Stimulated activated CD8-positive, alpha-beta memory T cell treated with anti-CD3 and anti-CD28 coated beads, Interleukin-4, amount 100 ng/mL, for 48 hours (primary cell): ENCODE measurements around the gene ACAP2.
"Not testable (repeated sequence)": the region's sequence is repeated elsewhere in the genome, so short reads cannot be mapped to it uniquely, and the experiment has no call there.

Experiments used
- DNase-seq: peaks from one replicate; pipeline ENCODE4 v3.0.0-alpha.2; 2020

Gene ACAP2

DNA sequence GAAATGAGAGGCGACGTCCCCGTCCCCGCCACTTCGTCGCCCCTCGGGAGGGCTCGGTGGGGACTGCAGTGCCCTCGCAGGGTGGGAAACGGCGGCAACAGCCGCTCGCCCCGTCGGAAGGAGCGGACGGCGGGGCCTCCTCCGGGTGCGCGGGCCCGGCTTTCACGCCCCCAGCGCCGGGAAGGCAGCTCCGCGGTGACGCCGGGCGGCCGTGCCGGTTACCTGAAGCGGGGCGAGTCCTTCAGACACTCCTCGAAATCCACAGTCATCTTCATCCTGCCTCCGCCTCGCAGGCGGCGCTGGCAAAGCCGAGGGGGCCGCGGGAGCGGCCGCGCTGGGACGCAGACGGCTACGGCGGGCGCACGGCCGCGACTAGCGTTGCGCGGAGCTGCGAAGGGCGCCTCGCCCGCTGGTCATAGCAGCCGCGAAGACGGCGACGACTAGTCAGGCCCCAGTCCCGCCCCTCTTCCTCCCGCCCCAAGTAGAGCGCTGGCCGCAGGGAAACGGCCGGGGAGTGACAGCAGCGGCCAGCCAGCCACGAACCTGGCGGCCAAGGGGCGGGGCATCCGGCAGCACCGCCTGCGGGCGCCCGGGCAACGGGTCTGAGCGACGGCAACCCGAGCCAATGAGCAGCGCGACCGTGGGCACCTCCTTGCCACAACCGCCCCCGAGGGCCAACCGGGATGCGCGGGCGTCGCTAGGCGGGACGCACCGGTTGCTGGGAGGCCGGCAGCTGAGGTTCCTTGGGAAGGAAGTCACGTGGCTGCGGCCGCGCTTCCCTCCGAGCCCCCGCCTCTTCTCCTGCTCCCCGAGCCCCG, at the start of gene ACAP2:
Gene ACAP2 (minus strand): TSS at position 448 of the 818 bp plus-strand sequence. CDS start 173 bp downstream, at position 275.
- DNase-seq, result peak; percentile 99

GRCh38 chr3:195475614-195476013, 32.8 kb upstream of the ACAP2 start:
- no peak for DNase-seq

GRCh38 chr3:195475116-195475515, 32.3 kb upstream of the ACAP2 start:
- DNase-seq, result not testable (repeated sequence)

DNA sequence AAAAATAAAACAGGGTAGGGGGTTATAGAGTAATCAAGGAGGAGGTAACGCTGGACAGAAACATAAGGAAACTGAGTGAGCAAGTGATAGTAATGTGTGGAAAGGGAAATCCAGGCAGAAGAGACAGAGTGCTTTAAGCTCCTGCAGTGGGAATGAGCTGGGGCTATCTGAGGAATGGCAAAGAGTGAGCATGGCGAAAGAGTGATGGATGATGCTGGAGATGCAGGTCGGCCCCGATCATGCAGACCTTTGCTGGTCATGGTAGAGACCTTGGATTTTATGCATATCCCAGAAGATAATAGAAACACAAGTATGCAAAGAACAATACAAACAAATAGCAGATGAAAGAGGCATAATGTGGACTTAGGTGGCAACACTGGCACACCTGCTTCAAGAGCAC, 26.0 kb upstream of the ACAP2 start:
- no peak for DNase-seq

GRCh38 chr3:195468391-195468776, 25.6 kb upstream of the ACAP2 start:
- DNase-seq, result peak; percentile 32

DNA sequence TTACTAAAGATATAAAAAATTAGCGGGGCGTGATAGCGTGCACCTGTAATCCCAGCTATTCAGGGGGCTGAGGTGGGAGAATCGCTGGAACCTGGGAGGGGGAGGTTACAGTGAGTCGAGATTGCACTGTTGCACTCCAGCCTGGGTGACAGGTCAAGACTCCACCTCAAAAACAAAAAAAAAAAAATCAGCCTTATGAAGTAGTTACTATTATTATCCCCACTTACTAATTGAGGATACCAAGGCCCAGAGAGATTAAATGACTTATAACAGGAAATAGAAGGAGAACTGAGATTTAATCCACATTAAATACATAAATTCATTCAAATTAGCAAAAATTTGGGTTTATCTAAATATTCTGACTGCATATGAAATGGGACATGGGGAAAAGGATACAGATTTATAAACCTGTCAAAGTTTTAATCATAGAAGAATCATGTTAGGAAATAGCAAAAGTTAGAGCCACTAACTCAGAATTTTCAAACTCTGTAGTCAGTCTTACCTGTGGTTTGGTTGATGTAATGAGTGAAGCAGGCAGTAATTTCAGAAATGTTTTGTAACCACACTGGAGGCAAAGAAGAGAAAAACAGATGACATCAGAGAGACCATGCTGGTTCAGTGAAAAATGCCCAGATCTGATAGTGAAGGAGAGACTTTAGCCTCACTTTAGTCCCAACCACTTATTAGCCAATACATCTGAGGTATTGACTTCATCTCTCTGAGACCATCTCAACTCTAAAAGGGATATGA, 25.0 kb upstream of the ACAP2 start:
- no peak for DNase-seq

GRCh38 chr3:195466251-195466650, 23.4 kb upstream of the ACAP2 start:
- DNase-seq, result no peak

DNA sequence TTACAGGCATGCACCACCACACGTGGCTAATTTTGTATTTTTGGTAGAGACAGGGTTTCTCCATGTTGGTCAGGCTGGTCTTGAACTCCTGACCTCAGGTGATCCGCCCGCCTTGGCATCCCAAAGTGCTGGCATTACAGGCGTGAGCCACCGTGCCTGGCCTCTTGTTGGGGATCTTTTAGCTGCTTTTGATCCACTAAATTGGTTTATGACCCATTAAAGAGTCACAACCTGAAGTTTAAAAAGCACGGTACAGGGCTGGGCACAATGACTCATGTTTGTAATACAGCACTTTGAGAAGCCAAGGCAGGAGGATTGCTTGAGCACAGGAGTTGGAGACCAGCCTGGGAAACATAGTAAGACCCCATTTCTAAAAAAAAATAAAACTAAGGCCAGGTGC, 20.1 kb upstream of the ACAP2 start:
- DNase-seq, result not testable (repeated sequence)

DNA sequence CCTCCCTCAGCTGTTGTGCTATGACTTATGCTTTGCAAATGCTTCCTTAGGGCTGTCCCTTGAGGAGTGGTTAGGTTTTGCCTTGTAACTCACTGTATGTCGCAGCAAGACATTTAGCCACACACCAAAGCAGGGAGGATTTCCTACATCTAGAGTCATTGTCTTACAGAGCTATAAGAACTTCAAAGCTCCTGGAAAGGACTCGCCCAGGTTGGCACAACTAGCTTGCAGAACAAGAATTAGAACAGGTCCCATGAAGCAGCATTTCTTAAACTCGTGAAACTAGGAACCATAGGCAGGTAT, 19.4 kb upstream of the ACAP2 start:
- DNase-seq, result no peak

- DNase-seq, result no peak
These were observed 18.9 kb upstream of the ACAP2 start for GRCh38 chr3:195461594-195462307.

DNA sequence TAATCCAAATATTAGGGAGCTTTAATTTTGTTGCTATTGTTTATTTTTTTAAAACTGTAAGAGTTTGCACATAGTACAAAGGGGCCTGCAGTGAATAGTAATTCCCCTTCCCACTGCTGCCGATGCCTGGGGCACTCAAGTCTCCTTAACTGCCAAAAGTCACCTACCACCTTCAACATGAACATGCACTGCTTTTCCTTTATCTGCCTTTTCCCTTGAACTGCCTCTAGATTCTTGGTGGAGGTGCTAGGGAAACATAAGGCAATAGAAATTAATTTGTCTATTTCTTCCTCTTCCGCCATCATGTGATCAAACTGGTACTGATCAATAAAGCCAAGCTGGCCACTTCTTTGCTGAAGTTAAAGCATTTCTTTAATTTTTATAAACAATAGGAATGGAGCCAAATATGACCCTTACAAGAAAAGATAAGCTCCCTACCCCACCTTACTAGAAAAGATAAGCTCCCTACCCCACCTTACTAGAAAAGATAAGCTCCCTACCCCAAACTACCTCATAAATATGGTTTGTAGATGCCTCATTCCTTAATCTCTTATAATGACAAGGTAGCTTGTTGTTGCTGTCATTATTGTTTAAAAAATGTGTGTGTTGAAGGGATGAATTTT, 17.4 kb upstream of the ACAP2 start:
- DNase-seq, result no peak

DNA sequence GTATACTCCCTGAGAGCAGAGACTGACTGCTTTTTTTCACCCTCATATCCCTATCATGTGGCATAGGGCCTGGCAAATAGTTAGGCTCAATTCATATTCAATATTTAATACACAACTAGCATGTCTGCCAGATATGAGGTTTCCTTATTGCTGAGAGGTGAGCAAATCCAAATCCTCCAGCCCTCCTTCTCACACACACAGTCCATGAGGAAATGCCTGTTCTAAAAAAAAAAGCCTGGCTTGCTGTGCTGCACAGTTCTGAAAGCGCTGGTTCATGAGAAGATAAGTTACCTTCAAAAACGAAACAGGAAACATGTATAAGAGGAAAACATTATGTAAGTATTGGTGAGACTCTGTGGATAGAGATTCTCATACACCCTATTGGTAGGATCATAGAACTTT, 15.5 kb upstream of the ACAP2 start:
- no peak for DNase-seq

DNA sequence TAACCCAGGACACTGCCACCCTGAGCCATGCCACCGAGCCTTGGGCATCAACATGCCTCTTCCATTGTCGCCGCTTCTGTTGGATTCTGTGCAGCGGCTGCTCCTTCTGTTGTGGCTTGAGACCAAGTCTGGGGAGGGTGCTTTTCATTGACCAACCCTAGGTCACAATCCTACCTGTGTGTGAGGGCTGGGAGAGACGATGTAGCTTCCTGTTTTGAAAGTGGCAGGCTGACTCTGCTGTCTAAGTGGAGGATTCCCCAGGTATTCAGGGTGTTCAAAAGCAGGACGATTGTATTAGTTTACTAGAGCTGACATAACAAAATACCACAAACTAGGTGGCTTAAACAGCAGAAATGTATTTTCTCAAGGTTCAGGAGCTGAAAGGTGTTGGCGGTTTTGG, 13.0 kb upstream of the ACAP2 start:
- DNase-seq, result no peak

DNA sequence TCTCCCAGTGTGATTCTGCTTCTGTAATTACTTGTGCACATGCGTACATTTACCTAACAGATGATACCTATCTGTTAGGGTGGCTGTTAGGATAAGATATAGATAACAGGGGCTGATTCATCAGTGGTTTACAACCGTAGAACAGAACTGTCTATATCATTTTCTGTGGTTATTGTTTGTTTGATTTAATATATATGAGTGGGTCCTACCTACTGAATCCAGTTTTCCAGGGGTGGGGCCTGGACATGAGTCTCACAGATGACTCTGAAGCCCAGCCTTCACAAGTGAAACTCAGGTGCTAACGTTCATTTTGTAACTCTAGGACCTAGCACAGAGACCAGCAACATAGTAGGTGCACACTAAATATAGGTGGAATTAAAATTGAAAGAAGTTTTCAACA, 10.4 kb upstream of the ACAP2 start:
- DNase-seq, result no peak

DNA sequence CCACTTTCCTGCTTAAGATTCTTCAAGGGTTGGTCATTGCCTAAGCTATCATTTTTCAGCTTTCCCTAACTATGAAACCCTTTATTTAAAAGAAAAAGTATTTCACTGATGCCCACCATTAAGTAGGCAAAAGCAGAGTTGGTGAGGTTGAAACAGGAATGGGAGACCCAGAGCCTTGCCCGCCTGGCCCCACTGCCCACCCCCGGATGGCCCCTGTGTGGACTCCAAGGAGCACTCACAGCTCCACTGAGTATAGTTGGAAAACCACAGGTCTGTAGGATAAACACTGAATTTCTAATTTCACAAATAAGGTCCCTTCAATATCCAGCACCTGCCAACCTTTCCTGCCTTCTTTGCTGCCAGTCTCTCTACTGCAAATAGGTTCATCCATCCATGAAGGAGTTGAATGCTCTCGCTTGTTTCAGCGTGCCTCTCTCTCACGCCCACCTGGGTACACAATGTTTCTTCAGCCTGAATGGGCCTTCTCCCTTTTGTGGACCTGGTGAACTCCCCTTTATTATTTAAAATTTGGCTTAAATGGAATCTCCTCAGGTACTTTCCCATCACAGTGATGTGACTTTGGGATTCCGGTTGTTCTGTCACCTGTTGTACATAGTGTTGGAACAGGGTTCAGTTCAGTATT, 8.7 kb upstream of the ACAP2 start:
- no peak for DNase-seq

GRCh38 chr3:195450731-195451229, 8.0 kb upstream of the ACAP2 start:
- no peak for DNase-seq

DNA sequence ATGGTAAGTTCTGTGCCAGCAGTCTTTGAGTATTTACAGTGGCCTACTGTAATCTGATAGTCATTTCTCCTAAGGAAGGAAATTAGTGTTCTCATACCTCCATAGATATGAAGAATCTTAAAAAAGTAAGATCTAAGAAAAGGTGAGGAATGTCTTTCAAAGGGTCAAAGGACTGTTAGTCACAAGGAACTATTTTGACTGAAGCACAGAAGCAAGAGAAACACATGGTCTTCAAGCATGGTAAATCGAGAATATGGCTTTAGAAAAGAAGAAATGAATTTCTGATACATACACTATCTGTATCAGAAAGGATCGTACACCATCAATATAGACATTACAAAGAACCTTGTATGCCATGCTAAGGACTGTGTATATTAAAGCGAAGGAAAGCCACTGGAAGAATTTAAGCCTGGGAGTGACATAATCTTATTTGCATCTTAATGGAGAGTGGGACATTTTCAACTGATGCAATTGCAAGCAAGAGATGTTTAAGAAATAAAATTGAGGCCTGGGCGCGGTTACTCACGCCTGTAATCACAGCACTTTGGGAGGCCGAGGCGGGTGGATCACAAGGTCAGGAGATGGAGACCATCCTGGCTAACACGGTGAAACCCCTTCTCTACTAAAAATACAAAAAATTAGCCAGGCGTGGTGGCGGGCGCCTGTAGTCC, 5.5 kb upstream of the ACAP2 start:
- no peak for DNase-seq

DNA sequence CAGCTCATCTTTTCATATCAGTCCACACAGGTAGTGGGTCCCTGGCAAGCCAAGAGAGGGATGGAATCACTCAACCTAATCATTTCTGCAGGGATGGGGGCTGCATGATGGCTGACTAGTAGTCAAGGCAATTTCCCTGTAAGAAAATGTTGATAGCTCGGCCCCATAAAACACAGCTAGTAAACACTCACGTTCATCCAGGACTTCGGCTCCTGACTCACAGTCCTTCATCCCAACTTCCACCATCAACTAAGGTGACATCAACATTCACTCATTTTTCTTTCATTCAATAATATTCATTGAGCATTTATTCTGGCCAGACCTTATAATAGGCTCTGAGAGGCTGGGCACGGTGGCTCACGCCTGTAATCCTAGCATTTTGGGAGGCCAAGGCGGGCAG, 4.4 kb upstream of the ACAP2 start:
- no peak for DNase-seq

- DNase-seq, result no peak
These were observed 3.5 kb upstream of the ACAP2 start for GRCh38 chr3:195446359-195446758.

- DNase-seq, result no peak
These were observed 3.1 kb upstream of the ACAP2 start for GRCh38 chr3:195445885-195446284.

GRCh38 chr3:195443391-195443989, 670 bp upstream of the ACAP2 start:
- DNase-seq, result no peak
